GM19438 (cell line): Measurements from ENCODE around the gene FLAD1.

Source experiments
- ATAC-seq: cut with Tn5 transposase; IDR thresholded peaks from one replicate; pipeline ENCODE4 v1.9.1; 2021; ENCODE audit warnings: low read depth; ENCODE audit not compliant: unreplicated experiment

FLAD1 gene

DNA sequence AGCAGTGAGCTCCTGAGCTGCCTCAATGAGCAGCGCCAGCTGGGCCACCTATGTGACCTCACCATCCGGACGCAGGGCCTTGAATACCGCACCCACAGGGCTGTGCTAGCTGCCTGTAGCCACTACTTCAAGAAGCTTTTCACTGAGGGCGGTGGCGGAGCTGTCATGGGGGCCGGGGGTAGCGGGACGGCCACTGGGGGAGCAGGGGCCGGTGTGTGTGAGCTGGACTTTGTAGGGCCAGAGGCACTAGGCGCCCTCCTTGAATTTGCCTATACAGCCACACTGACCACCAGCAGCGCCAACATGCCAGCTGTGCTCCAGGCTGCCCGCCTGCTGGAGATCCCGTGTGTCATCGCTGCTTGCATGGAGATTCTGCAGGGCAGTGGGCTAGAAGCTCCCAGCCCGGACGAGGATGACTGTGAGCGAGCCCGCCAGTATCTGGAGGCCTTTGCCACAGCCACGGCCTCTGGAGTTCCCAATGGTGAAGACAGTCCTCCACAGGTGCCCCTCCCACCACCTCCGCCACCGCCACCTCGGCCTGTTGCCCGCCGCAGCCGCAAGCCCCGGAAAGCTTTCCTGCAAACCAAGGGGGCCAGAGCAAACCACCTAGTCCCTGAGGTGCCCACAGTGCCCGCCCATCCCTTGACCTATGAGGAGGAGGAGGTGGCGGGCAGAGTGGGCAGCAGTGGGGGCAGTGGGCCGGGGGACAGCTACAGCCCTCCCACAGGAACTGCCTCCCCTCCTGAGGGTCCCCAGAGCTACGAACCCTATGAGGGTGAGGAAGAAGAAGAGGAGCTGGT, 31.8 kb downstream of the FLAD1 start:
- no peak for ATAC-seq

DNA sequence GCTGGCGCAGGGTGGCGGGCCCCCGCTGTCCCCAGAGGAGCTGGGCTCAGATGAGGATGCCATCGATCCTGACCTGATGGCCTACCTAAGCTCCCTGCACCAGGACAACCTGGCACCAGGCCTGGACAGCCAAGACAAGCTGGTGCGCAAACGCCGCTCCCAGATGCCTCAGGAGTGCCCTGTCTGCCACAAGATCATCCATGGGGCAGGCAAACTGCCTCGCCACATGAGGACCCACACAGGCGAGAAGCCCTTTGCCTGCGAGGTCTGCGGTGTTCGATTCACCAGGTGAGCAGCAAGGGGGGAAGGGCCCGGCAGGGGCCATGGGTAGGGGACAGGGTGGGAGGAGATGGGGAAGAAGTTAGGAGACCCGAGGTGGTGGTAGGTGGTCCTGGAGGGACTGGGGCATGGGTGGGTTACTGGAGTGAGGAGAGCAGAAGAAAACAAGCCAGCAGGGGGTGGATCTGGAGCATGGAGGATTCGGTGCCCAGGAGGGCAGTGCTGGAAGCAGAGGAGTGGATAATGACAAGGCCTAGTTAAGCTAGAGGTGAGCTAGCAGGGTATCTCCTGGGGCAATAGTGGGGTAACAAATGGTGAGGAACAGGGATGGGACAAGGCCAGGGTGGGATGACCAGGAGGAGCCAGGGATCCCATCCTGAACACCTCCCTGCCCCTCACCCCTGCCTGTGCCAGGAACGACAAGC, 32.5 kb downstream of the FLAD1 start:
- no peak for ATAC-seq

DNA sequence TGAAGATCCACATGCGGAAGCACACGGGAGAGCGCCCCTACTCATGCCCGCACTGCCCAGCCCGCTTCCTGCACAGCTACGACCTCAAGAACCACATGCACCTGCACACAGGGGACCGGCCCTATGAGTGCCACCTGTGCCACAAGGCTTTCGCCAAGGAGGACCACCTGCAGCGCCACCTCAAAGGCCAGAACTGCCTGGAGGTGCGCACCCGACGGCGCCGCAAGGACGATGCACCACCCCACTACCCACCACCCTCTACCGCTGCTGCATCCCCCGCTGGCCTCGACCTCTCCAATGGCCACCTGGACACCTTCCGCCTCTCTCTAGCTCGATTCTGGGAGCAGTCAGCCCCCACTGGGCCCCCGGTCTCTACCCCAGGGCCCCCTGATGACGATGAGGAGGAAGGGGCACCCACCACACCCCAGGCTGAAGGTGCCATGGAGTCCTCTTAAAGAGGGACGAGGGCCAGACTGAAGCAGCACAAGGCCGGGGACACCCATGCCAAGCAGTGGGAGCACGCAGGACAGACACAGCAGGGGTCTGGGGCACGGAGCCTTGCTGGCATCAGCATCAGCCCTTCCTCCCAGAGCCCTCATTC, 33.2 kb downstream of the FLAD1 start:
- ATAC-seq, result no peak

DNA sequence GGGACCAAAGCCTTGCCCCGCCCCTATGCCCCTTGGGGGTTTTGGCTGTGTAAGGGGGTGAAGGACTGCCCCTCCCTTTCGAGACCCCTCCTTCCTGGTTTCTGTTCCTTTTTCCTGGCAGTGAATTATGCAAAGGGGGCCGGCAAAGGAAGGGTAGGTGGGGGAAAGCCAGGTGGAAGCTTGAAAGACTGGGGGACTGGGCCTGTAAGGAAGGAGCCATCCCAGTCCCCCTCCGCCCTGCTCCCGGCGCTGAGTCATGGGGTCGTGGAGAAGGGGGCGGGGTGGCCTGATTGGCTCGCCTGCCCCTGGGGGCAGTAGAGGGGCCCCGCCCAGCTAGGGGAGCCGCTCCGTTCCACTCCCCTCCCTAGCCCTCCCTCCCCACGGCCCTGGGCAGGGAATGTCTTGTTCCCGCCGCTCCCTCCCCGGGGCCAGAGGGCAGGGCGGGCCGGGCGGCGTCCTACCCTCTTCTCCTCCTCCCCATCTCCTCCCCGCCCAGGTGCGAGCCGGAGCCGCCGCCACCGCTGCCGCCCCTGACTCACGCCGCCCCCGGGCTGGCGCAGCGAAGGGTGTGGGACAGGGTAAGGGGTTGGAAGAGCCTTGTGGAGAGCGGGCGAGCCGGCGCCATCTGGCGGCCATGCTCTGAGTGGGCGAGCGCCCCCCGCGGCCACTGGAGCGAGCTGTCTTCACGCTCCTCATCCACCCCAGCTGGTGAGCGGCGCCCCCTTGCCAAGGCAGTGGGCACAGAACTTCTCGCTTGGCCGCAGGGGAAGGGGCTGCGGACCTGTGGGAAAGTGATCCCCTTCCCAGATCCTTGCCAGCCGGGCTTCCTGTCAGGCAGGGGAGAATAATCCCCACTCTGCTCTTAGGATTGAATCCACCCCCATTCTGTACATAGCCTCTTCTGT, 34.1 kb downstream of the FLAD1 start:
- ATAC-seq, result peak; percentile 71

DNA sequence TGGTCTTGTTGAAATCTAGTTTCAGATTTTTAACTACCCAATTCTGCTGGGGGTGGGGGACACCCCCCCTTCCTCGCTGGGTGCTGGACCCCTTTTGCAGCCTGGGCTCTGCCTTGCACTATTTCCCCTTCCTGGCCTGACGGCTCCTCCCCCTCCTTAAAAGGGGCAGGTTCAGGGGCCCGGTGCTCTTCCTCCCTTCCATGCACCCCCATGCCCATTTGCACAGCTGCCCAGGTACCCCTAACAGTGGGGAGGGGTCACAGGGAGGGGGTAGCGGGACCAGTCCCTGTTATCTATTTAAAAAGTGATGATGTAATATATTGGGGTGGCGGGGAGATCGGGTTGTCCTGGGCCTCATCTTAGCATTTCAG, 34.8 kb downstream of the FLAD1 start:
- ATAC-seq, result no peak

DNA sequence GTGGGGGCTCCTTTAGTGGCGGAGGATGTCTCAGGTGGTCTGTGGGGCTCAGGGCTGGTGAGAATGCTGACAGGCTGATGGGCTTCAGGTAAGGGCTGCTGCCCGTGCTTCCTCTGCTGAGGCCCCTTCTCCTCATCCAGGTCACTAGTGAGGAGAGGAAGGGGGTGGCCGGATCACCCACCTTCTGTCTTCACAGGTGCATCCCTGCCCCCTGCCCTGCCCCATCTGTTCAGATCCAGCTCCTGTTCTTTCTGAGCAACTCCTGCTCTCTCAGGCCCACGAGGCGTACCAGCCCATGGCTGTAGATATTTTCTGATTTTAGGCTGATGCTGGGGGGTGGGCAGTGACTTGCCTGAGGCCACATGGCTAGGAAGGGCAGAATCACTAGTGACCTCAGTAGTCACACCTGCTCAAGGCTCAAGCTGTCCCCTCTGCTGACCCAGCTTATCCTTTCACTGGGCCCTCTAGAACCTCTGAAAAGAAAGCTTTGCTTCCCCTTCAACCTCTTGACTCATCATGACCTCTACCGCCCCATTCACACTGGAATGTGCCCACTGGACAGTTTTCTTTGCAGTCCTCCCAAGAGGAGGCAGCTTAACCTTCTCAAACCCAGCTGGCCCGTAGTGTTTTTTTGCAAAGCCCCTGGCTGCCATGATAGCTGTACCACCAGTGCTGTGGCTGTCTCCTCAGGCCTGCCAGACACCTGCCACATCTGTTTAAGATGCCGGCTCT, 35.6 kb downstream of the FLAD1 start:
- no peak for ATAC-seq

DNA sequence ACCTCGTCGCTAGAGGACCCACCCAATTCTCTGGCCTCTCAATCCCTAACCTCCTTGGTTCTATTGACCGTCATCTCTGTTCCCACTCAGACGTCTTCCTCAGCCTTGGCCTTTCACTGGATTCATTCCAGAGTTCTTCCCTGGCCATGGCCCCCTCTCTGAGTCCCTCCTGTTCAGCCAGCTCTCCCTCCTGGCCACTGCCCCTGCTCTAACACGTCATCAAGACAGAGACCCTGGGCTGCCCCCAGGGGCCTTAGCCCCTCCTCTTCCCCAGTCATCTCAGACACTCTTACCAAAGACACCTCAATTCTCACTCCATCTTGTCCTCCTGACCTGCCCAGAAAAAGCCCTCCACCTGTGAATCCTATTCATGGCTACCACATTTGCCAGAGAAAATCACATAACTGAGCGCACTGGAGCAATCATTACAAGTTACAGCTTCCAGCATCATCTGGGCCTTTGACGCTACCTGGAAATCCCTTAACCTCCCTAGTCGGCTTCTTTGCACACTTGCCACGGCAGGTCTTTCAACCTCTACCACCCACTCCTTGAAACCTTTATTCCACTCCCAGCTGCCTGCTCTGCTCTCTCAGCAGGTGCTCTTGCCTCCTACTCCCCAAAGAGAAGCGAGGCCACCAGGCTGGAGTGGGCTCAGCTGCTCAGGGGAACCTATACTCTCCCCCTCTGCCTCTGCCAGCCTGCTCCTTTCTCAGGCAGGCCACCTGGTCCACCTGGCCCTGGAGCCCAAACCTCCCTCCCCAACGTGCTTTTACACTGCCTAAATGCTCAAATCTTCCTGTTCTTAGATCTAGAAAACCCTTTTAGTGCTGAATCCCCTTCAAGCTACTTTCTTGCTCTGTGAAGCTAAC, 36.5 kb downstream of the FLAD1 start:
- ATAC-seq, result no peak

DNA sequence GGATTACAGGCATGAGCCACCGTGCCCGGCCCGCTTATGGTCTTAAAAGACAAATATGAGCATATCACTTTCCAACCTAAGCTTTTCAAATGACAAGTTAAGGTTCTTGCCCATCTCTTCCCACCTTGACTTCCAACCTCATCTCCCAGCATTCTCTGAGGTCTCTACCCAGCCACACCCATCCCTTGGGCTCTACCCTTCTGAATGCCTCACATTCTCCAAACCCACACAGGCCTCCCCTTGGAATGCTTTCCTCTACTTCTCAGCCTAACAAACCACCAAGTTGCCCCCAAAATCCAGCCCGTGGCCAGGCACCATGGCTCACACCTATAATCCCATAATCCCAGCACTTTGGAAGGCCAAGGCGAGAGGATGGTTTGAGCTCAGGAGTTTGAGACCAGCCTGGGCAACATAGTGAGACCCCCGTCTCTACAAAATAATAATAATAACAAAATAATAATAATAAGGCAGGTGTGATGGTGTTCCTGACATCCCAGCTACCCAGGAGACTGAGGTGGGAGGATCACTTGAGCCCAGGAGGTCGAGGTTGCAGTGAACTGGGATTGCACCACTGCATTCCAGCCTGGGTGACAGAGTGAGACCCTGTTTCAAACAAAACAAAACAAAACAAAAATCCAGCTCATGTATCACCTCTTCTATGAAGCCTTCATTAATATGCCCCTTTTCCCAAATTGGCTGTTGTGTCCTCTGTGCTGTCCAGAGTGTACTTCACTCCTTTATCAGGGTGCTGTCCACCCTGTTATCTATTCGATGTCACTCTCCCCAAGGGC, 39.2 kb downstream of the FLAD1 start:
- ATAC-seq, result no peak

DNA sequence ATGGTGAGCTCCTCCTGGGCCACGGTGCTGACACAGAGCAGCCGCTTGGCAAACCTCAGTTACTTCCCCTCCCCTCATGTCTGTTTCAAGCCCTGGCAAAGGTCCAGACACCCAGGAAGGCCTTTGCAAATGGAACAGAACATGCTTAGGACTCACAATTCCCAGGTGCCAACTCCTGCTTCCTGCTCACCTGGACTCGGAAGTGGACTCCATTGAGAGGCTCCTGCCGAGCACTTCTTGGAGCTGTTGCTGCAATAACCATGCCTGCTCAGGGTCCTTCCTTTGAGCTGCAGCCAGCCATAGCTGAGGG, 39.7 kb downstream of the FLAD1 start:
- no peak for ATAC-seq

DNA sequence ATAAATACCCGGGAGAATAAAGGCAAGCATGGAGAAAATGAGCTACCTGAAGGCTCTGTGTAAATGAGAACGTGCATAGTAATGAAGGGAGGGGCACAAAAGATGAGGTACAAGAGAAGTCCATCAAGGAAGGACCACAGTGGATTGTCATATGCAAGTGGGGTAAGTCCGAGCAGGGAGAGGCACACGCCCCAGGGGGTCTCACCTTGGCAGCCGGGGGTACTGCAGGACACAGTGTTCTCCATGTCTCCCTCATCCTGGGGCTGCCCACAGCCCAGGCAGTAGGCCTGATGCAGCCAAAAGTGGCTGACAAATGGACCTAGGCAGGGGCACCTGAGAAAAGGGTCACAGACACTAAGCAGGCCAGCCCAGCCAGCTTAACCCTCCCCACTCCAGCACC, 40.5 kb downstream of the FLAD1 start:
- no peak for ATAC-seq

DNA sequence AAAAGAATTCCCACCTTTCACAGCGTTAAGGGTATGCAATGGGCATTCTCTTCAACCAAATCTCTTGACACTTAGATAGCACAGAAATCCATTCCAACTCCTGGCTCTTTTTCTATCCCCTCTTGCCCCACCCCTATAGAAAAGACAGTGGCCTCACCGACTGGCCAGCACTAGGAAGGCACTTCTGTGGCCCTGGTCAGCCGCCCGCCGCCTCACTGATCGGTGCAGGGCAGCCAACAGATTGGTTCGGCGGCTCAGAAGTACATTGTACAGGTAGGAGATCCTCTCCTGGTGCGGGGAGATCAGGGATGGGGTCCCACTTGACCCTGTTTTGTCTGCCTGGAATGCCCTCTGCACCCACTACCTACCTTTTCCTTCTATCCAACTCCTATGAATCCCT, 41.2 kb downstream of the FLAD1 start:
- ATAC-seq, result no peak

DNA sequence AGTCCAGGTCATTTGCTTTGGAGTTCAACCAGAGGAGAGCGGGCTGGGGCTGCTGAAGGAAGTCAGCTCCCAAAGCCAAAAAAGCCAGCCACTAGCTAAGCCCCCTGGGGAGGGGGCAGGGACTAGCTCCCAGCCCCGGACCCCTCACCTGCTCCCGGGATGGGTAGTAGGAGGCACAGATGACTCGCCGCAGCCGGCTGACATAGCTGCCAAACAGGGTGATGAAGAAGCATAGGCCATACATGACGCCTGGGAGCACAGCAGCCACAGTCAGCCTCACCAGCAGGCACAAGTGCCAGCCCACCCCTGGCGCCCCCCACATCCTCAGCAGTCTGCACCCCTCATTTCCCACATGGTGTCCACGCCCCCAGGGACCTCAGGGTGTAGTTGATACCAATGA, 43.0 kb downstream of the FLAD1 start:
- ATAC-seq, result no peak

DNA sequence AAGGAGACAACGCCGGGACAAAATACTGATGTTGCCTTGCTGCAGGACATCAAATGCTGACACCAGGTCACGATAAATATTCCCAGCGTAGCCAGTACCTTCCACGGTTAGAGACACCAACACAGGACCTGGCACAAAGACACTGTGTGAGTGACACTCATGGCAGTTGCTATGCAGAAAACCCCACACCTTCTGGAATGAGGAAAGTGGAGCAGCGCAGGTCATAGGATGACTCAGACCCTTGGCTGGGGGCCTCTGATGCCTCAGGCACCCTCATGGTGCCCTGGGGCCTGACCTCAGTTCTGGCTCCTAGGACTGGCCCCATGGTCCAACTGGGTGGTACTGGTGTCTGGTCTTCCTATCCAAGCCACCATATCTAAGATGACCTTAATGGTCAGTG, 43.4 kb downstream of the FLAD1 start:
- no peak for ATAC-seq

DNA sequence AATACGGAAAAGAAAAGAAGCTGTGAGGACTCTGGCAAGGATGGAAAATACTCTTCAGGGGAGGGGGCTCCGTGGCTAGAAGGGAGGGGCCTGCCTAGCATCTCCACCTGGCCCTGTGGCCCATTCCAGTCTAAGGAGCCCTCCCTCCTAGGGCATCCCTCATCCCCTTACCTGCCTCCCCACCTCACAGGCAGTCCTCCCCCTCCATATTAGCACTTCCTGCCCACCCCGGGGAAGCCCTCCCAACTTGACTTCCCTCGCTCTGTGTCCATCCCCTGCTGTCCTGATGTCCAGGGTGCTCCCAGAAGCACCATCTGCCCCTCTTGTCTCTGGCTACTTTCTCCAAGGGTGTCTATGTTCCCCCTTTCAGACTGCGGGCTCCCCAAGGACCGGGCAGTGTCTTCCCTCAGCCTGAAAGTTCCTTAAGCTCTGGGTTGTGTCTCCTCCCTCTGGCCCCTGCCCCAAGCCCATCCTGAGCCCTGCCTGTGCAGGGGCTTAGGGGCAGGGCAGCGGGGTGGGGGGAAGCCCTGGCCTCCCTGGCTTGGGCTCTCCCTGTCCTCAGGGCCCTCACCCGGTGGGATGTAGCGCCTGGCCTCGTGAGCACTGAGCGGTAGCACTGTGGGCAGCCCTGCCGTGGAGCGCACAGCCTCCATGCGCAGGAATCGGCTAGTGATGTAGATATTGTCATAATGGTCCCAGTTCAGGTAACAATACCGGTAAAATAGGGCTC, 46.5 kb downstream of the FLAD1 start:
- ATAC-seq, result no peak

DNA sequence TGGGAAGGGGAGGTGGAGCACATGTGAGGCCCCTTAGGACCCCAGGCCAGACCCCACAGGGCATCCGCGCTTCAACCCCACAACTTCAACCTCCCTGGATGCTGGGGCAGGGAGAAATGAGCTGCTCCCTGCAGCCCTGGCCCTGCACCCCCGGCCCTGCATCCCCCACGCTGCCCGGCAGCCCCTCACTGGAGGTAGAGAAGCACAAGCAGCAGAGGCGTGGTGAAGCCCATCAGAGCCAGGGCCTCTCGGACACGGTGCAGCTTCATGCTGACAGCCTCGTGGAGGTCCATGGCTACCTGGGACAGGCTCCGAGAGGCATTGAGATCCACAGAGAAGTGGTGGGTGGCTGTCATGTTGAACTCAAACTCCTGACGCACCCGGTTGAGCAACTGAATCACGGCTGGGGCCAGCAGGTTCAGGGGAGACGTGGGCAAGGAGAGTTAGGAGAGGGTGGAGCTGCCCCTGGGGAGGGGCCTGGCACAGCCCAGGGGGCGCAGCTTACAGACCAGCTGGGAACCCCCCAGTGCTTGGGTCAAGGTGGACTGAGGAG, 47.2 kb downstream of the FLAD1 start:
- no peak for ATAC-seq

DNA sequence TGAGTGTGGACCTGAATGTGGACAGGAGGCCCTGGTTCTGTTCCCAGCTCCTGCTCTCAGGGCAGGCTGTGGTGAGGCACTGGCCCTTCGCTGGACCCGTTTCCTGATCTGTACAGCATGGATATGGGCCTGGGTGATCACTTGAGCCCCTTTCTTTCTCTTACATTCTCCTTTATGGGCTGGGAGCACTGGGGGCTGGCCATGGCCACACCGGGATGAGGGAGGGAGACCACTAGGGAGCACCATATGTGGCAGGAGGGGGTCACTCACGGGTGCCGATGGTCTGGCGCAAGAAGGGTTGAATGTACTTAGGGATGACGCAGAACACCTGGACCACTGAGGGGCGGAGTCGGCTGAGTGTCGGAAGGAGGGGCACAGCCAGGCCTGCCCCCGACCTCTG, 47.8 kb downstream of the FLAD1 start:
- ATAC-seq, result no peak

DNA sequence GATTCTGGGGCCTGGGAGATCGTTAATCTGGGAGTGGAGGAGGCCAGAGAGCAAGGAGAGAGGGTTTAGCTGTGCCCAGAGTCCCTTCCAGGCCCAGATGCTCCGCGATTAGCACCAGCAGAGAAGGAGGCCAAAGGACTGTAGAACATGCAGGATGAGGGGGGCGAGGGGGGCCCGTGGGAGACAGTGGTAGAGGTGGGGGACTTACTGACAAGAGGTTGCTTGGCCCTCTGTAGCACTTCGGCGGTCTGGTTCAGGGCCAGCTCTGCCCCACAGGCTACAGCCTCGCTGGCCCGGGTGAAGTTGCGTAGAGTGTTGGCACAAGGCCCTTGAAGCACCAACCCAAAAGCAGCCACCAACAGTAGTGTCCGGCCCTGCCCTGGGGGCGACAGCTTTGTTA, 49.7 kb downstream of the FLAD1 start:
- no peak for ATAC-seq

DNA sequence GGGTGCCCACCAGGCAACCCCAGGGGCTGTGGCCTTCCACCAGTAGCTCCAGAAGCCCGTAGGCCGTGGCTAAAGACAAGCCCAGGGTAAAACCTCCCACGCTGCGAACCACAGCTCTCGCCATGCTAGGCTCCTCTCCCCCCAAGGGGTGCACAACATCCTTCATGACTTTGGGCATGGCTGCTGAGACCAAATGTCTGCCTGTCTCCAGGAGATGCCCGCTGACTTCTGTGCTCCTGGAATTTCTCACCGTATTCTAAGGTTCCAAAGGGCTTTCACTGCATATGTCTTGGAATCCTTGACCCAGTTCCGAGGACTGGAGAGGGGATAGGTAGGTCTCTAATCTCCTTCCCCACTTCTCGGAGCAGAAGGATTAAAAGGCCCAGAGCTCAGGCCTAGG, 50.4 kb downstream of the FLAD1 start, which contains the start of the genes DCST1 and DCST2:
Gene DCST1, plus strand, starts transcription at position 301 of the 400 bp plus-strand sequence. CDS start 213 bp downstream, outside the sequence.
Gene DCST2, minus strand, starts transcription at position 258 of the 400 bp plus-strand sequence. Its CDS starts 80 bp downstream, at position 178.
- no peak for ATAC-seq
